Cardiac fibroblast (primary cell): ENCODE measurements around the gene CCDC12.

ENCODE experiments used
- DNase-seq, 2 donors: peaks; one replicate each; pipeline versions ENCODE4 v3.0.0 to v3.0.0-alpha.2; 2010; ENCODE audit warnings: low read depth in 2 of 2
- H3K4me3 ChIP-seq, 2 donors: replicated peaks in 1 of 2; 1 replicate in 1 of 2; 2 replicates in 1 of 2; pipeline ENCODE4 v1.5.1; 2011; ENCODE audit warnings: low read depth in 2 of 2, low read length in 2 of 2, mild to moderate bottlenecking in 2 of 2, moderate library complexity in 1 of 2
- TF ChIP-seq, protein P1 (sequence below): IDR thresholded peaks from one replicate; pipeline ENCODE4 v1.5.1; 2011; ENCODE audit warnings: low read depth, mild to moderate bottlenecking, low read length, inconsistent platforms

The CCDC12 gene

GRCh38 chr3:46926871-46927717 is 49.5 kb downstream of the CCDC12 start:
- no peak overlapping the region for H3K4me3 ChIP-seq
- TF ChIP-seq, protein P1, sequence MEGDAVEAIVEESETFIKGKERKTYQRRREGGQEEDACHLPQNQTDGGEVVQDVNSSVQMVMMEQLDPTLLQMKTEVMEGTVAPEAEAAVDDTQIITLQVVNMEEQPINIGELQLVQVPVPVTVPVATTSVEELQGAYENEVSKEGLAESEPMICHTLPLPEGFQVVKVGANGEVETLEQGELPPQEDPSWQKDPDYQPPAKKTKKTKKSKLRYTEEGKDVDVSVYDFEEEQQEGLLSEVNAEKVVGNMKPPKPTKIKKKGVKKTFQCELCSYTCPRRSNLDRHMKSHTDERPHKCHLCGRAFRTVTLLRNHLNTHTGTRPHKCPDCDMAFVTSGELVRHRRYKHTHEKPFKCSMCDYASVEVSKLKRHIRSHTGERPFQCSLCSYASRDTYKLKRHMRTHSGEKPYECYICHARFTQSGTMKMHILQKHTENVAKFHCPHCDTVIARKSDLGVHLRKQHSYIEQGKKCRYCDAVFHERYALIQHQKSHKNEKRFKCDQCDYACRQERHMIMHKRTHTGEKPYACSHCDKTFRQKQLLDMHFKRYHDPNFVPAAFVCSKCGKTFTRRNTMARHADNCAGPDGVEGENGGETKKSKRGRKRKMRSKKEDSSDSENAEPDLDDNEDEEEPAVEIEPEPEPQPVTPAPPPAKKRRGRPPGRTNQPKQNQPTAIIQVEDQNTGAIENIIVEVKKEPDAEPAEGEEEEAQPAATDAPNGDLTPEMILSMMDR = no peak
- DNase-seq = no peak

DNA sequence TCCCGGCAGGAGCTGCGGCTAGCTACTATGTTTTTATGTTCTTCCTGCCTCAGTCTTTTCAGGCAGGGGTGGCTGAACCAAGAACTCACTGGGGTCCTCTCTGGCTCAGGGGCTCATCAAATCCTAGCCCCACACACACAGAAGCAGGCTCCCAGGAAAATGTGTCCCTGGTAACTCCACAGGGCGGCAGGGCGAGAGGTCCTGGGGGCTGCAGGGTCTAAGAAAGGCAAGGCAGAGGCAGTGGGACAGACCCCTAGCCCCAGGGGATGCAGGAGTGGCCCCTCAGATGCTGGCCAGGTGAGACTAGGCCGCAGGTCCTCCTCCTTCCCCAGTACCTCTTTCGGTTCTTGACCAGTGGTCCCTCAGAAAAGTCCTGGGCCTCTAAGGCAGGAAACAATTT is 50.1 kb downstream of the CCDC12 start:
- H3K4me3 ChIP-seq = no peak overlapping the region
- TF ChIP-seq, protein P1 = no peak
- DNase-seq = no peak

GRCh38 chr3:46926039-46926438 is 50.5 kb downstream of the CCDC12 start:
- peak; percentile 59 to 69 for DNase-seq
- H3K4me3 ChIP-seq = no peak overlapping the region
- TF ChIP-seq, protein P1 = no peak

GRCh38 chr3:46925585-46925934 is 51.0 kb downstream of the CCDC12 start:
- H3K4me3 ChIP-seq = no peak overlapping the region
- TF ChIP-seq, protein P1 = no peak
- DNase-seq = no peak

GRCh38 chr3:46924921-46925584 is 51.5 kb downstream of the CCDC12 start:
- DNase-seq = no peak
- TF ChIP-seq, protein P1 = no peak
- no peak overlapping the region for H3K4me3 ChIP-seq

GRCh38 chr3:46923559-46924350 is 52.8 kb downstream of the CCDC12 start:
- TF ChIP-seq, protein P1 = peak; percentile 63
- no peak overlapping the region for H3K4me3 ChIP-seq
- DNase-seq = peak; percentile 45 to 47
